Right ventricle myocardium inferior (tissue), 1 donor: Measurements from ENCODE around the gene CBX3. TPM values are rescaled to one million over a fixed set of nuclear protein-coding genes. Genes with fewer than 3 reads are reported as not detected.
"Not testable (repeated sequence)": the region's sequence is repeated elsewhere in the genome, so short reads cannot be mapped to it uniquely, and the experiment has no call there.

Experiments used
- ATAC-seq: fragments of 200-7000 bp; cut with Tn5 transposase; one replicate; pipeline ENCODE4 v1.9.1; 2020; ENCODE audit warnings: mild to moderate bottlenecking, moderate library complexity
- DNase-seq: peaks from one replicate; pipeline ENCODE4 v3.0.0; 2021; ENCODE audit errors: missing footprints
- intact Hi-C: fragments of 100-400 bp; cut with DNase I; formaldehyde crosslinking; loops from one replicate; pipeline ENCODE4 v1.11.0; 2022
- total RNA-seq: library from RNA; stranded (reverse); fragmentation: NEBNext Ultra II Directional; extraction: Animal tissue kit (Norgen Biotek cat#: 25700); gene quantifications from one replicate; pipeline ENCODE4 v1.2.1, GENCODE V29; 2021
- donor health status: DM: no; HTN: yes; CAD: no; lungs with severe emphysema.

Gene CBX3
- total RNA-seq, 1 donor from 2014 or later: 59.3 TPM

- DNase-seq, intact Hi-C loops, ATAC-seq: not testable (repeated sequence)
Observed at GRCh38 chr7:26184281-26185101, 17.1 kb upstream of the CBX3 start.

GRCh38 chr7:26185131-26185843, 16.3 kb upstream of the CBX3 start:
- DNase-seq (no peak), ATAC-seq (no peak)
- intact Hi-C loops: no loop called here

GRCh38 chr7:26185844-26186180, 15.7 kb upstream of the CBX3 start:
- DNase-seq (no peak), ATAC-seq (no peak)
- intact Hi-C loops: no loop called here

DNA sequence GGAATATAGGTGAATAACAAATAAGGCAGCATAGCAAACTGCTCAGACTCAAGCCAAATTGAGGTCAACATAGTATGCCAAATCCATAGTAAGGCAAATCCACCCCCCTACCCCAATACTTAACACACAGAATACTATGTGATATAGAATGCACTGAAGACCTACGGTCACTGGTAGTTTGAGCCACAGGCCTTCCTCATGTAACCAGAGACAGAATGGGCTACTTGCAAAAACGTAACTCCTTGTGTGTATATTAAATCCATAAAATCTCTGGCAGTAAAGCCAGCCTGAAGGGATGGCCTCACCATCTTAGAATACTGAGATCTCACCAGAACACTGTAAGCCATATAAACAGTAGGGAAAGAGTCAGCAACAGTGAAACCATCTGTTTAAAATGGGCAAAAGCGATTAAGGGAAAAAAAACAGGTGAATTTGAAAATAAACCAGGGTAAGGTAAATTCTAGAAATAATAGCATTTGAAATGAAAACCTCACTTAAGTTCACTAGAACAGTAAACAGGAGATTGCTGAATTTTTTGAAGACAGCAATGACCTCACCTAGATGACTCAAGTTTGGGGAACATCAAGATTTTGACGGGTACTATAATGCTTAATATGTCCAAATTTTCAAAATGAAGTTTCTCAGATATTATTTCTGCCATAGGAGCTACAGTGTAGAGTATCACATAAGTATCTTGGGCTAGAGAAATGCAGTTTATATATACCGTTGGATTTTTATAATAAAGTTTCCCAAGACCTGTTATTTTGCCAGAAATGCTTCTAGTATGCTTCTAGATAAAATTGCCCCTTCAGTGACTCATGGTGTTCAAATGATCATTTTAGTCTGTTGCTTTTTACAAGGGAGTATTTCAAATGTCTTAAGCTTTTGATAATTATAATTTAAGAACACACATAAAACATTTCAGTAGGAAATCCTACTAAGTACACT, 14.9 kb upstream of the CBX3 start:
- intact Hi-C loops: no loop called here
- DNase-seq (no peak), ATAC-seq (no peak)

- DNase-seq: no peak
- ATAC-seq: no peak
- intact Hi-C loops: no loop called here
Observed at GRCh38 chr7:26187380-26188205, 14.0 kb upstream of the CBX3 start.

DNA sequence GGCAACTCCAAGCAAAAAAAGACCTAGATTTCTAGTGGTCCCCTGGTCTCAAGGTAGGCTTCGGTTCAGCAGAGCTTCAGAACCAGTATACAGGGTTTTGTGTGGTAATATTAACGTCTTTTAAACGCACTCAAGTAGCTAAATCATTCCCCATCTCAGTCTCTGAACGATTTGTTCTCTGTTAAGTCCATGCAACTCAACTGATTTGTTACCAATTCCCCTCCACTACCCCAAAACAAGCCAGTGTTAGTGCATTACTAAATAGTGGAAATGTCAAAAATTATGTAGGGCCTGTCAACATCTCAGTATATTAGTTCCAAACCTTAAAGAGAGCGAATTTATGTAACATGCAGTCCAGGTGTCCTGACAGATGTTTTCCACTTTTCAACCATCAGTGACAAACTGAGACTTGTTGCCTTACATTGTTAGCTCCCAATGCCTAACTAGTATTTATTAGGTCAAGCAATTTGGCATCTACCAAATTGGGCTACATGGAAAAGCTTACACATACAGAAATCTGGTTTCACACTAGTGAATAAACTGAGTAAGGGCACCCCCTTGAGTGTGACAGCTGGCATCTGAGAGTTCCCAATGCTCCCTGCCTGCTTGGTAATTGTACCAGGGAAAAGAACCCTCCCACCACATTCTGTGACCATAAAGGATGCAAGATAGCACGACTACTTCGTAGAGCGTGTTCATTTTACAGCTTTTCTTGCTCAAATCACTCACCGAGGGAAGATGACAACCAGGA, 13.2 kb upstream of the CBX3 start:
- intact Hi-C loops: no loop called here
- DNase-seq: no peak
- ATAC-seq: no peak

DNA sequence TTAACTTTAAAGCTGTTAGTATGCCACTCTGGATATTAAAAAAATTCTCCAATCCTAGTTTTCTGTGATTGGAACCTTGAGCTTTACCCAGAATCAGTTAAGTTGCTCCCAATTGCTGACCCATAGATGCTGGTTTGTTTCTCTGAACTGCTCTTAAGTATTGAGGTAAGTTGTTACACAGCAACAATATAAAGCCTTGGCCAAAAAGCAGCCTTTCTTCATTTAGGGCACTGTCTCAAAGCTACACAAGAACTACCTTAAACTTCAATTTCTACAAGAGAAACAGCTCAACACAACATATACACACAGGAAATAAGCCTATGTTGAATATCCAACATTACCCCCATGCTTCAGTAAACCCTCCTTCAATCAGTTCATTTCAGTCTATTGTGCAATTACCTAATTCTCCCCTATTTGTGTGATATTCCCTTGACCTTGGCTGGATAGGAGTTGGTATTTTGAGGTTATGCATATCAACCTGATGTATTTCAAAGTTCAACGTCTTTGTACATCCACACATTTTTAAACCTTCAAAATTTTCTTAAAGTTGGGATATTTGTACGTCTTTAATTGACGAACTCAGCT, 12.5 kb upstream of the CBX3 start:
- intact Hi-C loops: no loop called here
- ATAC-seq (no peak), DNase-seq (no peak)

GRCh38 chr7:26189697-26190096, 11.8 kb upstream of the CBX3 start:
- DNase-seq (no peak), ATAC-seq (no peak)
- intact Hi-C loops: no loop called here

- no peak for DNase-seq
- intact Hi-C loops: no loop called here
- no peak for ATAC-seq
Observed at GRCh38 chr7:26190417-26190869, 11.1 kb upstream of the CBX3 start.

DNA sequence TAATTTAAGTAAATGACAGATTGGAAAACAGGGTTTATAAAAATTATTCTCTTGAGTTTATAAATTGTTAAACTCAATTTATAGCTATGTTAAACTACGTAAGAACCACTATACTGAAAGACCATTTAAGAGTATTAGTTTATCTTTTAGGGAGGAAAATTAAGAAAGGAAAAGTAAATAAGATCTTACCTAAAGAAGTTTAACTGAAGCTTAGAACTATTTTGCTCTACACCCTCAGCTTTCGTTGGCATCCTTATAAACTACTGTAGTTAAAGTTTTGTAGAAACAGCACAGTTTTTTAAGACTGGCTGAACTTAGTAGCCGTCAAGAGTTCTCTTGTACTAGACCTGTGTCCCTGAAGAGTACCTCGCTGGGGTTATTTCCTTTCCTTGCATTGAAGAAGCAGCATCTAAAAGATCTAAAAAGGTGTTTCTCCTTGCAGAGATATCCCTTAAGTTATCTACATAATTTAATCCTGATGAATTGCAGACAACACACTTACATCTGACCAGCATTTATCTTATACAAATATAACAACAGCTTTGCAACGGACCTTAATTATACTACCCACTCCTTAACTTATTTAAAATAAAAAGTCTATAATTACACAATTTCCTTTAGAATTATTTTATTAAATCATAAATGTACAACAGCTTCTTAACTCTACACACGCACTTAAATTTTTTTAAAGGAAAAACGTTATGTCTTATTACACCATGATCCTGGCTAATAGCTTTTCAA, 10.1 kb upstream of the CBX3 start:
- ATAC-seq (no peak), DNase-seq (no peak)
- intact Hi-C loops: no loop called here

GRCh38 chr7:26191974-26192479, 9.5 kb upstream of the CBX3 start:
- intact Hi-C loops: no loop called here
- no peak for ATAC-seq
- DNase-seq: no peak

GRCh38 chr7:26192485-26193087, 9.0 kb upstream of the CBX3 start:
- ATAC-seq (no peak), DNase-seq (no peak)
- intact Hi-C loops: no loop called here

GRCh38 chr7:26193432-26194207, 7.9 kb upstream of the CBX3 start:
- intact Hi-C loops: no loop called here
- ATAC-seq: no peak
- no peak for DNase-seq

DNA sequence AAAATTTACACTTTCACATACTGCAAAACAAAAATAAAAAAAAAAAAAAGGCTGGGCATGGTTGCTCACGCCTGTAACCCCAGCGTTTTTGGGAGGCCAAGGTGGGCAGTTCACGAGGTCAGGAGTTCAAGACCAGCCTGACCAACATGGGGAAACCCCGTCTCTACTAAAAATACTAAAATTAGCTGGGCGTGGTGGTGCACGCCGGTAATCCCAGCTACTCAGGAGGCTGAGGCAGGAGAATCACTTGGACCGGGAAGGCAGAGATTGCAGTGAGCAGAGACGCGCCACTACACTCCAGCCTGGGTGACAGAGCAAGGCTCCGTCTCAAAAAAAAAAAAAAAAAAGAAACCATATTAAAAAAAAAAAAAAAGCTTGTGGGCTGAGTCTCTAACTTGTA, 6.8 kb upstream of the CBX3 start:
- intact Hi-C loops, ATAC-seq, DNase-seq: not testable (repeated sequence)

DNA sequence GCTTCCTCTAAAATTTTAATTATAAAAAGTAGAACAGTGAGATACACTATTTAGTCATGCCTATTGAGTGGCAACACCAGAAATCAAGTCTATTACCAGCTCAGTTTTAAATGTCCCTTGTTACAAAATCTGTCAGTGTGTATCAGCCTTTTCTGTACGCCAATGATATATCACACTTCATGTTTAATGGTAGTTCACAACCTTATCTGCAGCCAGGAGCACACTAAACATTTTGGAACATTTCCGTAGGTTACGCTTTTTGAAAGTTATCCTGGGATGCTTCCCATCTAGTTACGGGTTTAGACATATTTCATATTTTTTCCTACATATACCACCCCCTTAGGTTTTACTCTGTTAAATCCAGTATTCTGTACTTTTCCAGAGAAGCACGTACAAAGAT, 6.4 kb upstream of the CBX3 start:
- intact Hi-C loops: no loop called here
- DNase-seq: no peak
- no peak for ATAC-seq
